ENCODE measurements around the gene TRPM5.

The TRPM5 gene

GRCh38 chr11:2468363-2469235 lies 24.3 kb upstream of the TRPM5 start:
- no peak for DNase-seq

GRCh38 chr11:2467695-2468055 lies 23.4 kb upstream of the TRPM5 start:
- DNase-seq = no peak

- peak; percentile 51 to 61 for DNase-seq
Measured at GRCh38 chr11:2466869-2467694, 22.8 kb upstream of the TRPM5 start.

GRCh38 chr11:2466069-2466801 lies 21.9 kb upstream of the TRPM5 start:
- no peak for DNase-seq

- DNase-seq = no peak
Measured at GRCh38 chr11:2465202-2466068, 21.1 kb upstream of the TRPM5 start.

GRCh38 chr11:2464451-2465165 lies 20.3 kb upstream of the TRPM5 start:
- DNase-seq = no peak

- DNase-seq = no peak
Measured at GRCh38 chr11:2463766-2464277, 19.5 kb upstream of the TRPM5 start.

- DNase-seq = peak in 1 of 2 donors; percentile 18
Measured at GRCh38 chr11:2462986-2463765, 18.9 kb upstream of the TRPM5 start.

- DNase-seq = no peak
Measured at GRCh38 chr11:2462543-2462985, 18.2 kb upstream of the TRPM5 start.

- no peak for DNase-seq
Measured at GRCh38 chr11:2461956-2462542, 17.7 kb upstream of the TRPM5 start.

GRCh38 chr11:2461253-2461955 lies 17.1 kb upstream of the TRPM5 start:
- DNase-seq = no peak

GRCh38 chr11:2460540-2461252 lies 16.4 kb upstream of the TRPM5 start:
- no peak for DNase-seq

GRCh38 chr11:2459796-2460531 lies 15.7 kb upstream of the TRPM5 start:
- DNase-seq = no peak

- DNase-seq = no peak
Measured at GRCh38 chr11:2459016-2459725, 14.9 kb upstream of the TRPM5 start.

GRCh38 chr11:2458321-2458720 lies 14.0 kb upstream of the TRPM5 start:
- DNase-seq = no peak

GRCh38 chr11:2453436-2453835 lies 9.1 kb upstream of the TRPM5 start:
- no peak for DNase-seq

GRCh38 chr11:2452321-2453012 lies 8.2 kb upstream of the TRPM5 start:
- no peak for DNase-seq

All from CD4-positive, alpha-beta T cell treated with Interleukin-1 beta for 1 hour (primary cell).